Anterior cingulate cortex (tissue), 58 donors: ENCODE data around the gene PAEP.
"Not testable (repeated sequence)": the region's sequence is repeated elsewhere in the genome, so short reads cannot be mapped to it uniquely, and the experiment has no call there.

Experiments
- DNase-seq, 58 donors: peaks; one replicate each; lab custom pipeline; 2025; lab: John Stamatoyannopoulos, UW

Gene PAEP

GRCh38 chr9:135549478-135550343 is 11.8 kb upstream of the PAEP start:
- not testable (repeated sequence) for DNase-seq

DNA sequence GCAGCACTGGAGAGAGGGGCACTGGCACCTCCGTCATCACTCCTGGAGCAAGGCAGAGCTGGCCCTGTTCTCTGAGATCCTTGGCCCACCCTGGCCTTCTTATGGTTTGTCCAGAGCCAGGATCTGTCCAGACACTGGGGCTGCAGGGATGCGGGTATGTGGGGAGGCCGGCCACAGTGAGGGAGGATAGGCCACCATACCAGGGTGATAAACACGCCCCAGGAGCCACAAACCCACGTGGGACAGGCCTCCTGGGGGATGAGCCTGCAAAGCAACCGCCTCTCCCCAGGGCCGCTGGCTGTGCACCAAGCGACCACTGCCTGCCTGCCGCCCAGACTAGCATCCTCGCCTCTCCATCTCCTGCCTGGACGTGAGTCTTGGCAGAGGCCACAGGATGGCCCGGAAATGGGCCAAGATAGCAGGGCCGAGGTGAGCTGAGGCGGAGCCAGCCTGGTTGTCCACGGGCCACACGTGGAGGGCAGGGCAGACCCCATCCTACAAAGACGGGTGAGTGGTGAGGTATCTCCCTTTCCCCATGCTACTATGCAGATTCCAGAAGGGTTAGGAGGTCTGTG is 11.1 kb upstream of the PAEP start:
- DNase-seq, result no peak

DNA sequence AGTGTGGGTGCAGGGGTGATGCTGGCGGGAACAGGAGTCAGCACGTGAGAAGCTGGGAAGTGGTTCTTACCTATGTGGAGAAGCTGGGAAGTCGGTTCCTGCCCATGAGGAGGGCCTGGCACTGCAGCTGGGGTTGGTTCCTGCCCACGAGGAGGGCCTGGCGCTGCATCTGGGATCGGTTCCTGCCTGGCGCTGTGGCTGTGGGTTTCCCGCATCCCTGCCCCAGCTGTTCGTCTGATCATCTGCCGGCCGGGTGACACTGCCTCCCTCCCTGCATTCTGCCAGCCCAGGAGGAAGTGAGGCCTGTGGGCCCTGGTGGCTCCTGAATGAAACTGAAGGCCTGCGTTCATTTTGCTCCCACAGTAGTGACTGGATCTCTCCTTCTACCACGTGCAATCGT is 10.5 kb upstream of the PAEP start:
- no peak for DNase-seq

DNA sequence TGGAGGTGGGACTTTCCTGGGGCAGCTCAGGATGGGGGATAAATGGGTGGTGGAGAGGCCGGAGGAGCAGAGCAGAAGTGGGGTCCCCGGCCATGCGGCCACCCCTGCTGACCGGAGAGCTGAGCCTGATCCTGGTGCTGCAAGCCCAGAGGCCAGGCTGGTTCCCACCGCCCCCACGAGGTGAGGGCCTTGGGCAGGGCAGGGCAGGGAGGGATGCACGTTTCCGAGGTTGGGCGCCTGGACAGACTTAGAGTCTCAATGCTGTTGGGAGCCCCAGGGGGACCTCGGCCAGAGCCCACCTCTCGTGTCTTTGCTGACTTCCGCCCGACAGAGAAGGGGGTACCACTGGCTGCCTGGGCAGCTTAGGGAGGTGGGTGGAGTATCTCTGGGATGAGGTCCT is 10.1 kb upstream of the PAEP start:
- no peak for DNase-seq

DNA sequence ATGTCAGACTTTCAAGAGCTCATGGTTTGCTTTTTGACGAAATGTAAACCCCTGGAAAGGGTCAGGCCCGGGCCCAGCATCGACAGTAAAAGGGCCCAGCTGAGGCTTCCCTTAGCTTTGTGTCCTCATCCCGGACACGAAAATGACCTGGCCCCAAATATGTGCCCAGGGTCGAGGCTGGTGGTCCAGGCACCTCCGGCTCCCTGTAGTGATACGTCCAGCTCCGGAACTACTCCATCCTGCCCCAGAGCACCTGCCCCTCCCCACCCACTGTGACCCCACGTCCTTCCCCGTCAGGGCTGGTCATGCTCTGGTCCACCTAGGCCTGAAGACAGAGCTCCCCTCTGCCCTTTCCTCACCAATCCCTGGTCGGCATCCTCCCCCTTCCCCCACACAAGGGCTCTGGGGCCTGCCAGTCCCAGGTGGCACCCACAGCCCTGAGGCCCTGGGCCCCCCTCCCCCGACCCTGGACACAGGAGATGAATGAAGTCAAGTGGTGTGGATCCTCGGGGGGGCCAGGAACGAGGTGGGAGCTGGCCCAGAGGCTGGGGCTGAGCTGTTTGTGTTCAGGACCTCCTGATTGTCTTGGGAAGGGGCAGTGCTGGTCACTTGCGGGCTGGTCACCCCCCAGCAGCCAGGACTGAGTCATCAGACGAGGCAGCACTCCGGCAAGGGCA is 9.4 kb upstream of the PAEP start:
- no peak for DNase-seq

GRCh38 chr9:135552698-135553171 is 8.8 kb upstream of the PAEP start:
- DNase-seq, result no peak

DNA sequence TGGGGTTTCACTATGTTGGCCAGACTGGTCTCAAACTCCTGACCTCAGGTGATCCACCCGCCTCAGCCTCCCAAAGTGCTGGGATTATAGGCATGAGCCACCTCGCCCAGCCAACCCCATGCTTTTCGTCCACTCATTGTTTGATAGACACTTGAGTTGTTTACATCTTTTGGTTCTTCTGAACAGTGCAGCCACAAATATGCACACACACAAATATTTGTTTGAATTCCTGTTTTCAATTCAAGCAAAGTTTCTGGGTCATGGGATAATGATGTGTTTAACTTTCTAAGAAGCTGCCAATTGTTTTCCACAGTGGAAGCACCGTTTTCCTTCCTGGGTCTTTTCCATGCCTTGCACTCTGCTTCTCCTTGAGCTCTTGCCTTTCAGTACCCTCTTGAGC is 6.8 kb upstream of the PAEP start:
- DNase-seq, result no peak

- DNase-seq, result no peak
These were observed 6.4 kb upstream of the PAEP start for GRCh38 chr9:135555203-135555602.

DNA sequence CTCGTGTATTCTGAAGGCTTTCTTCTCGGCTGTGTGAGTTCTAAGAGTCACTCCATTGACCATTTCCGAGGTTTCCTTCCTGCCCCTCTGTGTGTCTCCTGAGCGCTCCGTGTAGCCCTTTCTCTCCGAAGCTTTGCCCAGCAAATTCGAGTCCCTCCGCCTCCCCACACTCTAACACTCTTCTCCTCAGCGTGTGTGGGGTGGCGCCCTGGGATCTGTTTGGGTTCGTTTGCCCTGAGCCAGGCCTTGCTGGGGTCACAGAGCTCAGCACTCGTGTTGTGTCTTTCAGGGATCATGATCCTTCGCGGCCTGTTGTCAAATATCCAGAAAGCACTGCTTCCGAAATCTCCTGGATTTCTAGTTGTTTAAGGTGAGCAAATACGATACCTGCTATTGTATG is 5.6 kb upstream of the PAEP start:
- no peak for DNase-seq

GRCh38 chr9:135559606-135560005 is 1.9 kb upstream of the PAEP start:
- DNase-seq, result no peak

- no peak for DNase-seq
These were observed 734 bp downstream of the PAEP start for GRCh38 chr9:135562235-135562745.

GRCh38 chr9:135563039-135563476 is 1.5 kb downstream of the PAEP start:
- no peak for DNase-seq

DNA sequence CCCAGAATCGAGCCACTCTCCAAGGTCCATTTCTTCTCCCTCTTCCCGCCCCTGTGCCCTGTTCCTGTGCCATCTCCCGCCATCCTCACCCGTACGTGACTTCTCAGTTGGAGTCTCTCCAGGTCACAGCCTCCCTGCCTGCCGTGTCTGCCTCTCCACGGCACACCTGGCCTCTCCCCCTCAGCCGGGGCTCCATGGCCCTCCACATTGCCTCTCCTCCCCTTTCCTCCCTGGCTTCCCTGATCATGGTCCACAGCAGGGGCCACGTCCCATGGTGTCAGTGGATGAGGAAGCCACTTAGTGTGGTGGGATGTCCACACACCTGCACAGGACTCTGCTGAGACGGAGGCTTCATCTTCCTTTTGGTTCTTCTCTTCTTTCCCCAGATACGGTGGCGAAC is 2.3 kb downstream of the PAEP start:
- no peak for DNase-seq

DNA sequence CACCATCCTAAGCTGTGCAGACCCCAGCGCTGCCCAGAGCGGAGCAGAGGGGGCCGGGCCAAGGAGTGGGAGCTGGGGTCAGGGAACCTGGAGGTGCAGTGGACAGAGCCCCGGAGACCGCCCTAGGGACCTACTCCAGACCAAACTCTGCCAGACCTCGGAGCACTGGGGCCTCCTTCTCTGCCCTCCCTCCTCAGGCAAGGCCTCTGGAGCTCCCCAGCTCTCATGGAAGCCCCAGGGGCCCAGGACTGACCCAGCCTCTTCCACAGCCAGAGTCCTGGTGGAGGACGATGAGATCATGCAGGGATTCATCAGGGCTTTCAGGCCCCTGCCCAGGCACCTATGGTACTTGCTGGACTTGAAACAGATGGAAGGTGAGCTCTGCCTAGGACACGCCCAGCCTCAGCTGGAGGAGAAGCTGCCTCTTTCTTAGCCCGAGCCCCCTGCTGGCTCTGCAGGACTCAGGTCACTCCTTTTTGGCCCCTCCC is 3.6 kb downstream of the PAEP start:
- no peak for DNase-seq

- no peak for DNase-seq
These were observed 4.1 kb downstream of the PAEP start for GRCh38 chr9:135565636-135566035.

DNA sequence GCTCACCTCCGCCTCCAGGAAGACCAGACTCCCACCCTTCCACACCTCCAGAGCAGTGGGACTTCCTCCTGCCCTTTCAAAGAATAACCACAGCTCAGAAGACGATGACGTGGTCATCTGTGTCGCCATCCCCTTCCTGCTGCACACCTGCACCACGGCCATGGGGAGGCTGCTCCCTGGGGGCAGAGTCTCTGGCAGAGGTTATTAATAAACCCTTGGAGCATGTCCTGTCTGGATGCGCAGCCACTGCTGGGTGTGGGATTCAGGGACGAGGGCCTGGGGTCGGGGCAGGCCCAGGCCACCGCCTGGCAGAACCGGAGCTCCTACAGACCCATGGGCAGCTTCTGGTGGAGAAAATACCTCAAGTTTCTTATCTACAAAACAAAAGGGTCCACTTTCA is 5.0 kb downstream of the PAEP start:
- no peak for DNase-seq

- no peak for DNase-seq
These were observed 5.8 kb downstream of the PAEP start for GRCh38 chr9:135567311-135567710.

GRCh38 chr9:135568026-135568425 is 6.5 kb downstream of the PAEP start:
- no peak for DNase-seq

GRCh38 chr9:135570456-135570855 is 8.9 kb downstream of the PAEP start:
- no peak for DNase-seq

DNA sequence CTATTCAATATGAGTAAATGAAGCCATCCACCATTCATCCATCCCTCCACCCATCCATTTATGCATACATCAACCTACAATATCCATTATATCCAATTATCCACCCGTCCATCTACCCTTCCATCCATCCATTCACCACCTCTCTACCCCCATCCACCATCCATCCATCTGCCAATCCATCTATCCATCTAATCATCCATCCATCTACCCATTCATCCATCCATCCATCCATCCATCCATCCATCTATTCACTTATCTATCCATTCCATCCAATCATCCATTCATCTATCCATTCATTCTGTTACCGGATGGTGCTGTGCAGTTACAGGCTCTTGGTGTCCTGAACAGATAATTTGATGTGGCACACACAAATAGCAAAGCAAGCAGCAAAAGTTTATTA is 10.7 kb downstream of the PAEP start:
- no peak for DNase-seq

GRCh38 chr9:135573124-135573523 is 11.6 kb downstream of the PAEP start:
- no peak for DNase-seq
